ENCODE measurements around the gene ADGRA1.

DNA sequence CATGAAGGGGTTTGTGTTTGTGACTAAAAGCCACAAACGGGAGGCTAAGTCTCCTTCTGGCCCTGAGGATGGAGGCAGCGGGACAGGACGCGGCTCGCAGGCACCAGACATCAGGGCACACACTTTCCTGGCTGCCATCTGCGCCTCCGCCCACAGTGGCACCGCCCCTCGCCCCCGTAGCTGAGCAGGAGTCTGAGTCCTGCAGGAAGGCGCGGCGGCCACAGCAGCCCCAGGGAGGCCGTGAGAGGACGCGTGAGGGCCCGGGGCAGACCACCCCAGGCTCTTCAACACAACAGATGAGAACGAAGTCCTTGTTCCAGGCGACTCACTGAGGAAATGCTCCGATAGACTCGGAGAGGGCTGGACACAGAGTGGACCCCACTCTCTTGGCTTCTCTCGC is 6.6 kb downstream of the ADGRA1 start:
- no peak for TF ChIP-seq EZH2phosphoT487 (IDR thresholded peaks at IDR 0.05; ENCODE audit: borderline replicate concordance, low read length)
- TF ChIP-seq, protein P1, sequence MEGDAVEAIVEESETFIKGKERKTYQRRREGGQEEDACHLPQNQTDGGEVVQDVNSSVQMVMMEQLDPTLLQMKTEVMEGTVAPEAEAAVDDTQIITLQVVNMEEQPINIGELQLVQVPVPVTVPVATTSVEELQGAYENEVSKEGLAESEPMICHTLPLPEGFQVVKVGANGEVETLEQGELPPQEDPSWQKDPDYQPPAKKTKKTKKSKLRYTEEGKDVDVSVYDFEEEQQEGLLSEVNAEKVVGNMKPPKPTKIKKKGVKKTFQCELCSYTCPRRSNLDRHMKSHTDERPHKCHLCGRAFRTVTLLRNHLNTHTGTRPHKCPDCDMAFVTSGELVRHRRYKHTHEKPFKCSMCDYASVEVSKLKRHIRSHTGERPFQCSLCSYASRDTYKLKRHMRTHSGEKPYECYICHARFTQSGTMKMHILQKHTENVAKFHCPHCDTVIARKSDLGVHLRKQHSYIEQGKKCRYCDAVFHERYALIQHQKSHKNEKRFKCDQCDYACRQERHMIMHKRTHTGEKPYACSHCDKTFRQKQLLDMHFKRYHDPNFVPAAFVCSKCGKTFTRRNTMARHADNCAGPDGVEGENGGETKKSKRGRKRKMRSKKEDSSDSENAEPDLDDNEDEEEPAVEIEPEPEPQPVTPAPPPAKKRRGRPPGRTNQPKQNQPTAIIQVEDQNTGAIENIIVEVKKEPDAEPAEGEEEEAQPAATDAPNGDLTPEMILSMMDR (conservative IDR thresholded peaks at IDR 0.05; ENCODE audit: low read depth, low read length): no peak

Data from PC-3 (cell line).